Endothelial cell of umbilical vein (primary cell): ENCODE results near the gene CTIF. TPM values are rescaled to one million over a fixed set of nuclear protein-coding genes. Genes with fewer than 3 reads are reported as not detected.

Experiments
- BruUV-seq: library from RNA; stranded (reverse); fragments of 400-500 nt; replicated peaks from 2 replicates; lab custom pipeline; 2021; lab: Mats Ljungman, UMichigan
- CTCF ChIA-PET: fragments of 300-600, 350-600 bp; sonication (Branson Sonifier 250); formaldehyde crosslinking; loops from one replicate; lab custom pipeline; 2021; ENCODE audit warnings: antibody characterized with exemption, inconsistent platforms; lab: Charles Lee
- POLR2A ChIA-PET: fragments of 300-600, 350-600 bp; sonication (Branson Sonifier 250); formaldehyde crosslinking; loops from one replicate; lab custom pipeline; 2021; ENCODE audit warnings: antibody characterized with exemption, inconsistent platforms; lab: Charles Lee
- DNase-seq: peaks from one replicate; pipeline ENCODE4 v3.0.0-alpha.2; 2011; ENCODE audit warnings: low read depth, low spot score
- FAIRE-seq: peaks from 2 replicates; lab custom pipeline; 2011; peaks lifted over from hg19 to GRCh38; lab: Jason Lieb, UNC
- H2AFZ ChIP-seq: 2 replicates; pipeline ENCODE4 v1.6.0; 2012; ENCODE audit warnings: low read depth, low read length, control low read depth, inconsistent platforms
- H3K27ac ChIP-seq: 2 replicates; pipeline ENCODE4 v1.5.1; 2011; ENCODE audit warnings: low read depth, mild to moderate bottlenecking, control low read depth, low read length, moderate library complexity; ENCODE audit not compliant: insufficient read depth
- H3K27me3 ChIP-seq, 2 experiments: 2 replicates each; pipeline versions ENCODE4 v1.6.0 to v1.6.1; 2011; ENCODE audit warnings: low read length in 2 of 2, mixed read lengths in 1 of 2; ENCODE audit not compliant: control insufficient read depth in 2 of 2, insufficient read depth in 2 of 2
- H3K36me3 ChIP-seq, 2 experiments: 2 replicates in 1 of 2; 3 replicates in 1 of 2; pipeline ENCODE4 v1.5.1; 2011; ENCODE audit warnings: low read length in 2 of 2, mild to moderate bottlenecking in 1 of 2, moderate library complexity in 1 of 2; ENCODE audit not compliant: control insufficient read depth in 2 of 2, insufficient read depth in 2 of 2; ENCODE audit errors: extremely low read depth in 1 of 2
- H3K4me1 ChIP-seq: 3 replicates; pipeline ENCODE4 v1.5.1; 2011; ENCODE audit warnings: mild to moderate bottlenecking, low read length; ENCODE audit not compliant: control insufficient read depth, insufficient read depth; ENCODE audit errors: extremely low read depth
- H3K4me2 ChIP-seq: 2 replicates; pipeline ENCODE4 v1.6.1; 2011; ENCODE audit warnings: low read length, control low read depth, mixed read lengths; ENCODE audit not compliant: insufficient read depth
- H3K4me3 ChIP-seq, 3 experiments: fragments of 200-600 bp in 1 of 3; sonication (generic), shearing (Covaris generic) in 1 of 3; replicated peaks in 1 of 3; 2 replicates each; pipeline ENCODE4 v1.5.1; 2011 to 2016; ENCODE audit warnings: control low read depth in 3 of 3, low read length in 3 of 3, mild to moderate bottlenecking in 2 of 3, inconsistent platforms in 1 of 3, low read depth in 1 of 3, moderate library complexity in 1 of 3; ENCODE audit not compliant: insufficient read depth in 1 of 3
- H3K79me2 ChIP-seq: 2 replicates; pipeline ENCODE4 v1.6.0; 2012; ENCODE audit warnings: low read length, inconsistent platforms; ENCODE audit not compliant: control insufficient read depth, insufficient read depth
- H3K9ac ChIP-seq: replicated peaks from 2 replicates; pipeline ENCODE3; 2011; ENCODE audit warnings: low read length, control low read depth; ENCODE audit not compliant: insufficient read depth; ENCODE audit errors: extremely low read depth
- H3K9me1 ChIP-seq: replicated peaks from 3 replicates; pipeline ENCODE4 v1.6.0; 2011; ENCODE audit warnings: mild to moderate bottlenecking, low read length; ENCODE audit not compliant: control insufficient read depth, insufficient read depth; ENCODE audit errors: extremely low read depth
- H3K9me3 ChIP-seq: replicated peaks from 2 replicates; pipeline ENCODE4 v1.5.1; 2012; ENCODE audit warnings: low read length, inconsistent platforms; ENCODE audit not compliant: control insufficient read depth, insufficient read depth
- H4K20me1 ChIP-seq: replicated peaks from 2 replicates; pipeline ENCODE3; 2011; ENCODE audit warnings: mild to moderate bottlenecking, low read length; ENCODE audit not compliant: control insufficient read depth, insufficient read depth; ENCODE audit errors: extremely low read depth
- CTCF ChIP-seq, 2 donors: IDR thresholded peaks; 1 replicate in 1 of 2; 2 replicates in 1 of 2; pipeline ENCODE4 v1.5.1; 2011; ENCODE audit warnings: low read length in 2 of 2, mild to moderate bottlenecking in 2 of 2, moderate library complexity in 2 of 2, control low read depth in 1 of 2, inconsistent platforms in 1 of 2, low read depth in 1 of 2; ENCODE audit not compliant: insufficient read depth in 1 of 2; ENCODE audit errors: extremely low read depth in 1 of 2
- EZH2 ChIP-seq: IDR thresholded peaks from 2 replicates; pipeline ENCODE4 v1.6.1; 2012; ENCODE audit warnings: borderline replicate concordance, low read depth, mild to moderate bottlenecking, moderate library complexity, low read length, inconsistent platforms; ENCODE audit not compliant: severe bottlenecking
- FOS ChIP-seq: IDR thresholded peaks from 2 replicates; pipeline ENCODE4 v1.6.1; 2011; ENCODE audit warnings: mild to moderate bottlenecking, low read length, moderate library complexity, borderline replicate concordance; ENCODE audit not compliant: insufficient read depth
- GATA2 ChIP-seq: IDR thresholded peaks from 2 replicates; pipeline ENCODE4 v1.7.0; 2011; ENCODE audit warnings: low read depth, mild to moderate bottlenecking, moderate library complexity, mixed read lengths, low read length; ENCODE audit not compliant: insufficient read length, insufficient read depth
- JUN ChIP-seq: IDR thresholded peaks from 2 replicates; pipeline ENCODE4 v1.6.1; 2011; ENCODE audit warnings: borderline replicate concordance, low read depth; ENCODE audit not compliant: insufficient read length, insufficient read depth
- MAX ChIP-seq: IDR thresholded peaks from 2 replicates; pipeline ENCODE4 v1.6.1; 2011; ENCODE audit not compliant: insufficient read depth, insufficient read length
- MYC ChIP-seq: IDR thresholded peaks from one replicate; pipeline ENCODE4 v1.6.1; 2011; ENCODE audit warnings: mild to moderate bottlenecking, low read depth, low read length
- POLR2A ChIP-seq: IDR thresholded peaks from 2 replicates; pipeline ENCODE4 v1.6.1; 2012; ENCODE audit warnings: low read depth, mild to moderate bottlenecking, control low read depth, low read length
- POLR2AphosphoS5 ChIP-seq: IDR thresholded peaks from 2 replicates; pipeline ENCODE4 v1.6.1; 2012; ENCODE audit warnings: low read depth, mild to moderate bottlenecking, control low read depth, low read length, moderate library complexity; ENCODE audit not compliant: insufficient read depth
- dilution Hi-C: fragments of 300-500 bp; cut with MboI; formaldehyde crosslinking; loops from one replicate; pipeline ENCODE4 v1.15.0; 2019; ENCODE audit warnings: low sequenced_read_pairs; ENCODE audit not compliant: extremely low pct_ligation_motif_present
- intact Hi-C: fragments of 100-400 bp; cut with micrococcal nuclease; formaldehyde crosslinking; loops from one replicate; pipeline ENCODE4 v1.10.0; 2022
- polyA plus RNA-seq, 4 experiments: library from polyadenylated mRNA; depleted of rRNA in 3 of 4; stranded (reverse) in 3 of 4; unstranded in 1 of 4; fragments of >200 nt; gene quantifications; 2 replicates each; pipeline versions ENCODE4 v1.2.1 to v1.2.3, GENCODE V29; 2011 to 2012; ENCODE audit warnings: missing spikeins in 1 of 4
- total RNA-seq: library from RNA; stranded (reverse); gene quantifications from 2 replicates; pipeline ENCODE4 v1.2.3, GENCODE V29; 2021

CTIF gene
- total and polyA plus RNA-seq, 2 donors (not counting 3 experiments of a cell fraction or from before 2014, with no cell fraction given) = 20.9 to 57.7 TPM

GRCh38 chr18:48673853-48674721 is 135.3 kb downstream of the CTIF start:
- Histone ChIP-seq H3K27ac (no peak overlapping the region), H2AFZ (no peak overlapping the region), H3K9me1 (no peaks in the 10 kb centered on the region), H4K20me1 (no peaks in the 10 kb centered on the region), H3K36me3 (peaks cover 0 to 9% of the 10 kb centered on the region in 2 experiments), H3K9ac (no peak overlapping the region), H3K4me3 (no peak overlapping the region), H3K79me2 (no peaks in the 10 kb centered on the region), H3K9me3 (no peaks in the 10 kb centered on the region), H3K4me1 (no peaks in the 10 kb centered on the region), H3K27me3 (no peaks in the 10 kb centered on the region), H3K4me2 (no peak overlapping the region)
- POLR2A ChIA-PET = no interaction called here
- FAIRE-seq = no peak
- CTCF ChIA-PET = interaction anchor here (0.6 to 3.0 kb wide), 13 partner anchors 10 to 773 kb away, joined by 3 to 43 read pairs (median 4); no protein-coding TSS in a partner anchor
- TF ChIP-seq MYC = no peak
- TF ChIP-seq MAX = no peak
- TF ChIP-seq FOS = no peak
- TF ChIP-seq JUN = no peak
- no peak for TF ChIP-seq EZH2
- no peak for TF ChIP-seq POLR2A
- no peak for TF ChIP-seq CTCF (IDR thresholded peaks at IDR 0.05; ENCODE audit: extremely low read depth in 1 of 2, insufficient read depth in 1 of 2, low read depth in 1 of 2, low read length in 2 of 2)
- no peak for TF ChIP-seq GATA2
- TF ChIP-seq POLR2AphosphoS5 = no peak
- dilution Hi-C loops = no loop called here
- intact Hi-C loops = loop anchor here (2.0 kb wide), 2 partner anchors 229 to 275 kb away; no protein-coding TSS in a partner anchor
- DNase-seq = no peak
- BruUV-seq = no TSS peak
